Measurements from ENCODE around the gene KNCN.

DNA sequence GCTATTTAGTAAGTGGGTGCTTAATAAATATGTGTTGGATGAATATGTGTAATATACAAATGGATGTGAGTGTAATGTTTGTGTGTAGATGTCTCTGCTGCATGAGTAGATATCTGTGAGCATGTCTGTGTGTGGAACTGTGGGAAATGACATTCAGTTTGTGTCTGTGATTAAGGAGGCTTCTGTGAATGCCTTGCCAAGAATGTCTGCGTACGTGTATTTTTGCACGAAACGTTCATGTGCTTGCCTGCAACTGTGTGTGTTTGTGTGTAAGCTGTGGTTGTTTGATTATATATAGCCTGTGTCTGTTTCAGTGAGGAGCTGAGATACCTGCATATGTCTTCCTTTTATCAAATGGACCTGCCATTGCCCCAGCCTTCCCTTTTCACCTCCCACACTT lies 48.0 kb downstream of the KNCN start:
- TF ChIP-seq CTCF (IDR thresholded peaks at IDR 0.05) (no peak), POLR2A (IDR thresholded peaks at IDR 0.05) (no peak)
